ENCODE results near the gene PERP. TPM values are rescaled to one million over a fixed set of nuclear protein-coding genes. Genes with fewer than 3 reads are reported as not detected.
"Not testable (repeated sequence)": the region's sequence is repeated elsewhere in the genome, so short reads cannot be mapped to it uniquely, and the experiment has no call there.

The PERP gene
- total RNA-seq, 3 donors from 2014 or later (not counting 1 experiment from before 2014, with no cell fraction given) = 0.05 to 1.6 TPM; not detected in 1

- peaks cover 30 to 54% of the 10 kb centered on the region in 2 donors for H3K27me3 Mint-ChIP-seq (ENCODE audit: low read depth in 2 of 2)
- Histone ChIP-seq H3K9me3 (ENCODE audit: control insufficient read depth, insufficient read depth, low read length) (no peaks in the 10 kb centered on the region), H3K36me3 (ENCODE audit: control insufficient read depth, insufficient read depth, low read length) (no peaks in the 10 kb centered on the region), H3K4me1 (ENCODE audit: control insufficient read depth, insufficient read depth, low read length) (no peaks in the 10 kb centered on the region), H3K27me3 (ENCODE audit: control insufficient read depth, insufficient read depth, low read length) (no peaks in the 10 kb centered on the region), H3K27ac (ENCODE audit: low read length) (no peak overlapping the region), H3K4me3 (ENCODE audit: low read length) (no peak overlapping the region)
- no peak overlapping the region for H3K4me3 Mint-ChIP-seq
- H3K4me1 Mint-ChIP-seq = no peaks in the 10 kb centered on the region
- TF ChIP-seq, protein P1, sequence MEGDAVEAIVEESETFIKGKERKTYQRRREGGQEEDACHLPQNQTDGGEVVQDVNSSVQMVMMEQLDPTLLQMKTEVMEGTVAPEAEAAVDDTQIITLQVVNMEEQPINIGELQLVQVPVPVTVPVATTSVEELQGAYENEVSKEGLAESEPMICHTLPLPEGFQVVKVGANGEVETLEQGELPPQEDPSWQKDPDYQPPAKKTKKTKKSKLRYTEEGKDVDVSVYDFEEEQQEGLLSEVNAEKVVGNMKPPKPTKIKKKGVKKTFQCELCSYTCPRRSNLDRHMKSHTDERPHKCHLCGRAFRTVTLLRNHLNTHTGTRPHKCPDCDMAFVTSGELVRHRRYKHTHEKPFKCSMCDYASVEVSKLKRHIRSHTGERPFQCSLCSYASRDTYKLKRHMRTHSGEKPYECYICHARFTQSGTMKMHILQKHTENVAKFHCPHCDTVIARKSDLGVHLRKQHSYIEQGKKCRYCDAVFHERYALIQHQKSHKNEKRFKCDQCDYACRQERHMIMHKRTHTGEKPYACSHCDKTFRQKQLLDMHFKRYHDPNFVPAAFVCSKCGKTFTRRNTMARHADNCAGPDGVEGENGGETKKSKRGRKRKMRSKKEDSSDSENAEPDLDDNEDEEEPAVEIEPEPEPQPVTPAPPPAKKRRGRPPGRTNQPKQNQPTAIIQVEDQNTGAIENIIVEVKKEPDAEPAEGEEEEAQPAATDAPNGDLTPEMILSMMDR (IDR thresholded peaks at IDR 0.05) = no peak
- intact Hi-C loops (cut with micrococcal nuclease) = no loop called here
- DNase-seq (no peak), ATAC-seq (no peak)
- H3K36me3 Mint-ChIP-seq = no peaks in the 10 kb centered on the region
- no peaks in the 10 kb centered on the region for H3K9me3 Mint-ChIP-seq
- H3K27ac Mint-ChIP-seq = no peak overlapping the region
- no CpG with 5 or more reads among the region's 2 CpGs for WGBS (ENCODE audit: insufficient coverage)
Measured at GRCh38 chr6:138085839-138086222, 21.4 kb downstream of the PERP start.

DNA sequence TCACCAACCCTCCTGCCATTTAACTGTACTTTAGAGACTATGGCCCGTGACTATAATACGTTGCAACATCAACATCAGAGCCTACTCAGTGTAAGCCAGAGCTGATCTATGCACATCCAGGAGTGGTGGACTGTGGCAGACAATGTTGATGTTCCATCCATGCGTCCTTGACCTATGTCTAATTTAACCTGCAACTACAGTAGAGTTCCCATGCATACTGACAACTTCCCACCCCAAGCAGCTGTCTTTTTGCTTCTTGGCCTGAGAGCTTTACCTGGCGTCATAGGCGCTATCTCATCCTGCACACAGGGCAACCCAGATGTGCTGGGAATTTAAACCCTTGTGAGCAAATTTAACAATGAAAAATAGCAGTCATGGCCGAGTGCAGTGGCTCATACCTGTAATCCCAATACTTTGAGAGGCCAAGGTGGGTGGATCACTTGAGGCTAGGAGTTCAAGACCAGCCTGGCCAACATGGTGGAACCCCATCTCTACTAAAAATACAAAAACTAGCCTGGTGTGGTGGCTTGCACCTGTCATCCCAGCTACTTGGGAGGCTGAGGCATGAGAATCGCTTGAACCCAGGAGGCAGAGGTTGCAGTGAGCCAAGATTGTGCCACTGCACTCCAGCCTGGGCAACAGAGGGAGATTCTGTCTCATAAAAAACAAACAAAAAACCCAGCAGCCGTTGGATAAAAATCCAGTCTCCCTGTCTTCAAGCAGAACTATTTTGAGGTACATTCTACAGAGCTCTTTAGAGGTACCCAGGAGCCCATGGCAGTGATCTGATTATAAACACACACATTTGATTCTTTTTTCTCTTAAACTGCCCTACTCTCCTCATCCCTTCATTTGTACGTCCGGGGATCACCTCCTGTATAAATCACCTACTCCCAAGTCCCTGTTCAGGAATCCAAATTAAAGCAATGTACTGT, 22.0 kb downstream of the PERP start:
- WGBS (ENCODE audit: insufficient coverage) = 81% methylated on average over 9 of the region's 10 CpGs
- no peaks in the 10 kb centered on the region for H3K36me3 Mint-ChIP-seq
- peaks cover 31 to 61% of the 10 kb centered on the region in 2 donors for H3K27me3 Mint-ChIP-seq (ENCODE audit: low read depth in 2 of 2)
- Histone ChIP-seq H3K27ac (ENCODE audit: low read length) (no peak overlapping the region), H3K9me3 (ENCODE audit: control insufficient read depth, insufficient read depth, low read length) (no peaks in the 10 kb centered on the region), H3K4me1 (ENCODE audit: control insufficient read depth, insufficient read depth, low read length) (no peaks in the 10 kb centered on the region), H3K4me3 (ENCODE audit: low read length) (no peak overlapping the region), H3K36me3 (ENCODE audit: control insufficient read depth, insufficient read depth, low read length) (no peaks in the 10 kb centered on the region), H3K27me3 (ENCODE audit: control insufficient read depth, insufficient read depth, low read length) (no peaks in the 10 kb centered on the region)
- TF ChIP-seq, protein P1 (IDR thresholded peaks at IDR 0.05) = no peak
- ATAC-seq (no peak), DNase-seq (no peak)
- no peak overlapping the region for H3K27ac Mint-ChIP-seq
- H3K9me3 Mint-ChIP-seq = no peaks in the 10 kb centered on the region
- no peaks in the 10 kb centered on the region for H3K4me1 Mint-ChIP-seq
- H3K4me3 Mint-ChIP-seq = no peak overlapping the region
- intact Hi-C loops (cut with micrococcal nuclease) = no loop called here

DNA sequence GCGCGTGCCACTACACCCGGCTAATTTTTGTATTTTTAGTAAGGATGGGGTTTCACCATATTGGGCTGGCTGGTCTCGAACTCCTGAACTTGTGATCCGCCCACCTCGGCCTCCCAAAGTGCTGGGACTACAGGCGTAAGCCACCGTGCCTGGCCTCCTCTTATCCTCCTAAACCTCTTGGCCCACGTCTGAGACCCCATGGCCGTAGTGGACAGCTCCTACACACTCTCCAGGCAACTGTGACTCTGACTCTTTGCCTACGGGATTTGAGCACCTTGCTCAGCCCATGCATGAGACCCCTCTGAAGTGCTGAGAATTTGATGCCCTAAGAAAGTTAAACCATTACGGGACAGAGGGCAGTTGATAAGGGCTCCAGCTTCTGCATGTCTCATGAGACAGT, 25.0 kb downstream of the PERP start:
- H3K27ac ChIP-seq (ENCODE audit: low read length) = no peak overlapping the region
- Mint-ChIP-seq H3K9me3 (no peaks in the 10 kb centered on the region), H3K27ac (no peak overlapping the region), H3K4me3 (no peak overlapping the region), H3K4me1 (no peaks in the 10 kb centered on the region), H3K36me3 (no peaks in the 10 kb centered on the region), H3K27me3 (ENCODE audit: low read depth in 2 of 2) (peaks cover 29 to 62% of the 10 kb centered on the region in 2 donors)
- no peaks in the 10 kb centered on the region for H3K4me1 ChIP-seq (ENCODE audit: control insufficient read depth, insufficient read depth, low read length)
- ATAC-seq (no peak), DNase-seq (no peak)
- WGBS (ENCODE audit: insufficient coverage) = 92% methylated on average over 10 of the region's 12 CpGs
- TF ChIP-seq, protein P1 (IDR thresholded peaks at IDR 0.05) = no peak
- no peaks in the 10 kb centered on the region for H3K36me3 ChIP-seq (ENCODE audit: control insufficient read depth, insufficient read depth, low read length)
- H3K4me3 ChIP-seq (ENCODE audit: low read length) = no peak overlapping the region
- H3K27me3 ChIP-seq (ENCODE audit: control insufficient read depth, insufficient read depth, low read length) = peaks cover 4% of the 10 kb centered on the region
- no peaks in the 10 kb centered on the region for H3K9me3 ChIP-seq (ENCODE audit: control insufficient read depth, insufficient read depth, low read length)
- intact Hi-C loops (cut with micrococcal nuclease) = no loop called here

DNA sequence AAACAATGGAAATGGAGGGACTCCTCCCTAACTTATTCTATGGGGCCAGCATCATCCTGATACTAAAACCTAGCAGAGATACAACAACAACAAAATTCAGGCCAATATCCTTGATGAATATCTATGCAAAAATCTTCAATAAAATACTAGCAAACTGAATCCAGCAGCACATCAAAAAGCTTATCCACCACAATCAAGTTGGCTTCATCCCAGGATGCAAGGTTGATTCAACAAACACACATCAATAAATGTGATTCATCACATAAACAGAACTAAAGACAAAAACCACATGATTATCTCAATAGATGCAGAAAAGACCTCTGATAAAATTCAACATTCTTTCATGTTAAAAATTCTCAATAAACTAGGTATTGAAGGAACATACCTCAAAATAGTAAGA, 27.7 kb downstream of the PERP start:
- H3K27me3 Mint-ChIP-seq (ENCODE audit: low read depth in 2 of 2) = peaks cover 40 to 55% of the 10 kb centered on the region in 2 donors
- H3K27ac ChIP-seq (ENCODE audit: low read length); H3K27ac Mint-ChIP-seq; H3K4me1 Mint-ChIP-seq; H3K9me3 ChIP-seq (ENCODE audit: control insufficient read depth, insufficient read depth, low read length); H3K4me1 ChIP-seq (ENCODE audit: control insufficient read depth, insufficient read depth, low read length); H3K36me3 Mint-ChIP-seq; ATAC-seq; H3K4me3 Mint-ChIP-seq; H3K36me3 ChIP-seq (ENCODE audit: control insufficient read depth, insufficient read depth, low read length); DNase-seq; H3K9me3 Mint-ChIP-seq; H3K4me3 ChIP-seq (ENCODE audit: low read length); intact Hi-C loops (cut with micrococcal nuclease); H3K27me3 ChIP-seq (ENCODE audit: control insufficient read depth, insufficient read depth, low read length): not testable (repeated sequence)
